ENCODE results near the gene FBXO42. TPM values are rescaled to one million over a fixed set of nuclear protein-coding genes. Genes with fewer than 3 reads are reported as not detected.

FBXO42 gene
- total and polyA plus RNA-seq, 2 of the 13 experiments (the other 11 are each of a cell fraction or from before 2014, with no cell fraction given): 7.6 to 17.5 TPM

DNA sequence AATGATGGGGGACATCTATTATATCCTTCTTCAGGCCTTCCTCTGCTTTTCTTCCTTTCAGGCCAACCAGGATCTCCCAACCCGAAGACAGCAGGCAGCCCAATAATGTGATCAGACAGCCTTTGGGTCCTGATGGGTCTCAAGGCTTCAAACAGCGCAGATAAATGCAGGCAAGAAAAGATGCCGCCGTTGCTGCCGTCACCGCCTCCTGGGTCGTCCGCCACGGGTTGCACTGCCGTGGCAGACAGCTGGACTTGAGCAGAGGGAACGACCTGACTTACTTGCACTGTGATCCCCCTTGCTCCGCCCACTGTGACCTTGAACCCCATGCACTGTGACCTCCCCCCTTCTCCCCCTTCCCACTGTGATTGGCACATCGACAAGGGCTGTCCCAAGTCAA is 42.7 kb upstream of the FBXO42 start (continued):
- TF ChIP-seq KIAA2018 (CRISPR knock-in tag; IDR thresholded peaks at IDR 0.05; ENCODE audit: borderline replicate concordance) (no peak), HNF4G (IDR thresholded peaks at IDR 0.05; ENCODE audit: borderline replicate concordance, low read depth, low read length) (0 out of 2 replicates have a peak, but pooled peaks have one; percentile 20), HNF4G (CRISPR knock-in tag; IDR thresholded peaks at IDR 0.05; ENCODE audit: borderline replicate concordance, low read depth) (no peak)
